GM12878 (cell line): ENCODE results near the gene LMAN2. TPM values are rescaled to one million over a fixed set of nuclear protein-coding genes. Genes with fewer than 3 reads are reported as not detected.

ENCODE experiments used
- ASH2L ChIP-seq: fragments of 300-600, 200-600 bp; sonication (generic); IDR thresholded peaks from 2 replicates; pipeline ENCODE4 v1.6.1; 2017; ENCODE audit warnings: low read depth, mild to moderate bottlenecking, borderline replicate concordance
- BHLHE40 ChIP-seq, 2 experiments: fragments of 450-650 bp in 1 of 2; IDR thresholded peaks; 2 replicates each; pipeline ENCODE4 v1.6.1; 2011 to 2017; ENCODE audit warnings: low read depth in 2 of 2, borderline replicate concordance in 1 of 2, improper control_type of control experiment in 1 of 2, low read length in 1 of 2, mild to moderate bottlenecking in 1 of 2
- CBX5 ChIP-seq: sonication (generic); IDR thresholded peaks from 2 replicates; pipeline ENCODE4 v1.6.1; 2016; ENCODE audit warnings: low read depth, moderate library complexity, mild to moderate bottlenecking, inconsistent platforms
- CREM ChIP-seq: IDR thresholded peaks from 2 replicates; pipeline ENCODE4 v1.6.1; 2014; ENCODE audit warnings: antibody characterized with exemption, low read depth
- FOXK2 ChIP-seq: fragments of 450-650 bp; IDR thresholded peaks from 2 replicates; pipeline ENCODE4 v1.6.1; 2017; ENCODE audit warnings: mild to moderate bottlenecking, moderate library complexity
- FOXM1 ChIP-seq: IDR thresholded peaks from 2 replicates; pipeline ENCODE4 v1.6.1; 2012; ENCODE audit warnings: low read depth, mild to moderate bottlenecking, inconsistent platforms, low read length, moderate library complexity
- HDAC2 ChIP-seq: fragments of 200-600 bp; sonication (generic); IDR thresholded peaks from 2 replicates; pipeline ENCODE4 v1.6.1; 2017
- HDGF ChIP-seq: fragments of 450-650 bp; IDR thresholded peaks from 2 replicates; pipeline ENCODE4 v1.6.1; 2016; ENCODE audit warnings: antibody characterized with exemption
- MYC ChIP-seq: IDR thresholded peaks from 2 replicates; pipeline ENCODE4 v1.6.1; 2011; ENCODE audit warnings: mild to moderate bottlenecking, low read length, moderate library complexity, inconsistent platforms; ENCODE audit not compliant: insufficient read depth, insufficient replicate concordance, insufficient read length, severe bottlenecking
- PML ChIP-seq: IDR thresholded peaks from 2 replicates; pipeline ENCODE4 v1.6.1; 2012; ENCODE audit warnings: low read length, inconsistent platforms
- RCOR1 ChIP-seq: conservative IDR thresholded peaks from 2 replicates; pipeline ENCODE4 v1.6.1; 2012; ENCODE audit warnings: low read depth, low read length, improper control_type of control experiment
- SMAD5 ChIP-seq: IDR thresholded peaks from 2 replicates; pipeline ENCODE4 v1.6.1; 2016; ENCODE audit warnings: antibody characterized with exemption, low read depth
- SMC3 ChIP-seq: IDR thresholded peaks from 2 replicates; pipeline ENCODE4 v1.6.1; 2011; ENCODE audit warnings: low read length, improper control_type of control experiment, borderline replicate concordance
- SREBF1 ChIP-seq: IDR thresholded peaks from 2 replicates; pipeline ENCODE4 v1.6.1; 2012; ENCODE audit warnings: mild to moderate bottlenecking, low read length
- SUPT20H ChIP-seq: IDR thresholded peaks from 2 replicates; pipeline ENCODE4 v1.6.1; 2011; ENCODE audit warnings: low read depth, mild to moderate bottlenecking, low read length, moderate library complexity, borderline replicate concordance; ENCODE audit not compliant: control insufficient read depth
- ZBED1 ChIP-seq: IDR thresholded peaks from 2 replicates; pipeline ENCODE4 v1.6.1; 2016; ENCODE audit warnings: borderline replicate concordance
- ZNF384 ChIP-seq: IDR thresholded peaks from 2 replicates; pipeline ENCODE4 v1.6.1; 2012; ENCODE audit warnings: low read depth, mild to moderate bottlenecking, low read length, improper control_type of control experiment, borderline replicate concordance
- polyA plus RNA-seq, 11 experiments: library from polyadenylated mRNA; depleted of rRNA in 4 of 11; unstranded in 6 of 11; stranded (reverse) in 5 of 11; fragments of >200 nt; fragmentation: Nextera tagmentation in 4 of 11; fragmentation: Illumina TruSeq in 1 of 11; extraction: Ambion mirVana in 4 of 11; extraction: Trizol in 1 of 11; gene quantifications; 1 replicate in 1 of 11; 2 replicates in 10 of 11; pipeline versions ENCODE4 v1.2.1 to v1.2.3, GENCODE V29; 2011 to 2016; ENCODE audit warnings: inconsistent platforms in 2 of 11, missing spikeins in 2 of 11, low read depth in 1 of 11
- total RNA-seq, 4 experiments: library from RNA; depleted of rRNA in 3 of 4; stranded (reverse); fragments of >200 nt in 3 of 4; fragmentation: Illumina TruSeq in 1 of 4; extraction: Trizol in 1 of 4; gene quantifications; 2 replicates each; pipeline versions ENCODE4 v1.2.1 to v1.2.3, GENCODE V29; 2013 to 2021
- TF ChIP-seq, protein P1 (sequence below): fragments of 450-650 bp; formaldehyde crosslinking; IDR thresholded peaks from 2 replicates; pipeline ENCODE4 v1.5.0; 2022; ENCODE audit warnings: mild to moderate bottlenecking, missing genetic modification characterization
- TF ChIP-seq, protein P2 (sequence below): fragments of 450-650 bp; IDR thresholded peaks from 2 replicates; pipeline ENCODE4 v1.6.1; 2017; ENCODE audit warnings: low read depth, mild to moderate bottlenecking, moderate library complexity
- TF ChIP-seq, protein P3 (sequence below): fragments of 450-650 bp; IDR thresholded peaks from 2 replicates; pipeline ENCODE4 v1.6.1; 2017; ENCODE audit warnings: mild to moderate bottlenecking, moderate library complexity

LMAN2 gene
- total and polyA plus RNA-seq, 10 of the 15 experiments (the other 5 are each of a cell fraction or from before 2014, with no cell fraction given) = 2.4 to 264 (median 147) TPM

DNA sequence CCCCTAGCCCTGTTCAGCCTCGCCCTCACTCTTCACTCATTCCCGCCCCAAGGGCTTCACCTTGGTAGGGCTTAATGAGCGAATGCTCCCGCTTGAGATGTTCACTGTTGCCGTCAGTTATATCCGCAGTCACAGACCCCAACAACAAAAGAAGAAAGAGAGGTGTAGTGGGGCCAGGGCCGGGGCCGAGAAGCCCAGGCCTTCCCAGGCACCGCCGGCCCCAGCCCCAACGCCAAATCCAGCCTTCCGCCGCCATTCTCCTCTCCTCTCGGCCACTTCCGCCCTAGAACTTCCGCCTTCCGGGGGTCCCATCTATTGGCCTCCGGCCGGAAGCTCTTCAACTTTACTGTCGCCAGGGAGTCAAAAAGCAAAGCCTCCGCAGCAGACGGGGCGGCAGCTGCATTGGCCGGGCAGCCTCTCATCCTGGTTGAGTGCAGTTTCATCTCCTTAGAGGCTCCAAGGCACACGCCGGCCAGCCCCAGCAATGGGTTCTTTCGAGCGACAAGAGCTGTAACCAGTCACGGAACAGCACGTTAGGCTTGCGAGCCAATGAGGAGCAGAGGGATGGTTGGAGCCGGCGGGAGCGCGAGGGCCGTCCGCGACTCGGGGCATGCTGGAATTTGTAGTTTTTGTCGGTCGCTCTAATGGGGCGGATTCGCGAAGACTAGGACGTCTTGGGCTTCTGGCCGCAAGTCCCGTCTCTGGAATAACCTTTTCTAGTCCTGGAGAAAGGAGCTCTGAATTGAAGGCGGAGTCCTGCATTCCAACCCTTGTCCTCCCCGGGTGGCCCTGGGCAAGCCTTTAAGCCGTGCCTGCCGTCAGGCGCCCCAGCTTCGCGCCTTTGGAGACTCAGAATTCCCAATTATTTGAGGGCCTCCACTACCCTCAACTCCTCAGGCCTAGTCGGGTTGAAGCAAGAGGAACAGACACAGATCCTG lies at the start of gene LMAN2 (continued):
- TF ChIP-seq, protein P1, sequence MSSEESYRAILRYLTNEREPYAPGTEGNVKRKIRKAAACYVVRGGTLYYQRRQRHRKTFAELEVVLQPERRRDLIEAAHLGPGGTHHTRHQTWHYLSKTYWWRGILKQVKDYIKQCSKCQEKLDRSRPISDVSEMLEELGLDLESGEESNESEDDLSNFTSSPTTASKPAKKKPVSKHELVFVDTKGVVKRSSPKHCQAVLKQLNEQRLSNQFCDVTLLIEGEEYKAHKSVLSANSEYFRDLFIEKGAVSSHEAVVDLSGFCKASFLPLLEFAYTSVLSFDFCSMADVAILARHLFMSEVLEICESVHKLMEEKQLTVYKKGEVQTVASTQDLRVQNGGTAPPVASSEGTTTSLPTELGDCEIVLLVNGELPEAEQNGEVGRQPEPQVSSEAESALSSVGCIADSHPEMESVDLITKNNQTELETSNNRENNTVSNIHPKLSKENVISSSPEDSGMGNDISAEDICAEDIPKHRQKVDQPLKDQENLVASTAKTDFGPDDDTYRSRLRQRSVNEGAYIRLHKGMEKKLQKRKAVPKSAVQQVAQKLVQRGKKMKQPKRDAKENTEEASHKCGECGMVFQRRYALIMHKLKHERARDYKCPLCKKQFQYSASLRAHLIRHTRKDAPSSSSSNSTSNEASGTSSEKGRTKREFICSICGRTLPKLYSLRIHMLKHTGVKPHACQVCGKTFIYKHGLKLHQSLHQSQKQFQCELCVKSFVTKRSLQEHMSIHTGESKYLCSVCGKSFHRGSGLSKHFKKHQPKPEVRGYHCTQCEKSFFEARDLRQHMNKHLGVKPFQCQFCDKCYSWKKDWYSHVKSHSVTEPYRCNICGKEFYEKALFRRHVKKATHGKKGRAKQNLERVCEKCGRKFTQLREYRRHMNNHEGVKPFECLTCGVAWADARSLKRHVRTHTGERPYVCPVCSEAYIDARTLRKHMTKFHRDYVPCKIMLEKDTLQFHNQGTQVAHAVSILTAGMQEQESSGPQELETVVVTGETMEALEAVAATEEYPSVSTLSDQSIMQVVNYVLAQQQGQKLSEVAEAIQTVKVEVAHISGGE (CRISPR knock-in tag) = peak; percentile 91
- TF ChIP-seq SUPT20H (no peak), PML (peak; percentile 80; the same call in 1 of the 2 replicates), SMAD5 (peak; percentile 75), BHLHE40 (IDR thresholded peaks at IDR 0.05; ENCODE audit: borderline replicate concordance in 1 of 2, low read depth in 2 of 2, low read length in 1 of 2) (peak; percentile 23 to 64; a peak in 2 of 4 replicates), SREBF1 (peak; percentile 78), SMC3 (no peak), MYC (peak; percentile 58), ZNF384 (0 out of 2 replicates have a peak, but pooled peaks have one; percentile 25), CREM (peak; percentile 76; the same call in 1 of the 2 replicates), HDGF (no peak), FOXM1 (no peak; the same call in 1 of the 2 replicates), CBX5 (no peak), RCOR1 (no peak), ZBED1 (no peak), ASH2L (0 out of 2 replicates have a peak, but pooled peaks have one; percentile 50), HDAC2 (peak; percentile 99), FOXK2 (peak; percentile 56)
- TF ChIP-seq, protein P2, sequence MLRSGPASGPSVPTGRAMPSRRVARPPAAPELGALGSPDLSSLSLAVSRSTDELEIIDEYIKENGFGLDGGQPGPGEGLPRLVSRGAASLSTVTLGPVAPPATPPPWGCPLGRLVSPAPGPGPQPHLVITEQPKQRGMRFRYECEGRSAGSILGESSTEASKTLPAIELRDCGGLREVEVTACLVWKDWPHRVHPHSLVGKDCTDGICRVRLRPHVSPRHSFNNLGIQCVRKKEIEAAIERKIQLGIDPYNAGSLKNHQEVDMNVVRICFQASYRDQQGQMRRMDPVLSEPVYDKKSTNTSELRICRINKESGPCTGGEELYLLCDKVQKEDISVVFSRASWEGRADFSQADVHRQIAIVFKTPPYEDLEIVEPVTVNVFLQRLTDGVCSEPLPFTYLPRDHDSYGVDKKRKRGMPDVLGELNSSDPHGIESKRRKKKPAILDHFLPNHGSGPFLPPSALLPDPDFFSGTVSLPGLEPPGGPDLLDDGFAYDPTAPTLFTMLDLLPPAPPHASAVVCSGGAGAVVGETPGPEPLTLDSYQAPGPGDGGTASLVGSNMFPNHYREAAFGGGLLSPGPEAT = peak; percentile 100
- TF ChIP-seq, protein P3, sequence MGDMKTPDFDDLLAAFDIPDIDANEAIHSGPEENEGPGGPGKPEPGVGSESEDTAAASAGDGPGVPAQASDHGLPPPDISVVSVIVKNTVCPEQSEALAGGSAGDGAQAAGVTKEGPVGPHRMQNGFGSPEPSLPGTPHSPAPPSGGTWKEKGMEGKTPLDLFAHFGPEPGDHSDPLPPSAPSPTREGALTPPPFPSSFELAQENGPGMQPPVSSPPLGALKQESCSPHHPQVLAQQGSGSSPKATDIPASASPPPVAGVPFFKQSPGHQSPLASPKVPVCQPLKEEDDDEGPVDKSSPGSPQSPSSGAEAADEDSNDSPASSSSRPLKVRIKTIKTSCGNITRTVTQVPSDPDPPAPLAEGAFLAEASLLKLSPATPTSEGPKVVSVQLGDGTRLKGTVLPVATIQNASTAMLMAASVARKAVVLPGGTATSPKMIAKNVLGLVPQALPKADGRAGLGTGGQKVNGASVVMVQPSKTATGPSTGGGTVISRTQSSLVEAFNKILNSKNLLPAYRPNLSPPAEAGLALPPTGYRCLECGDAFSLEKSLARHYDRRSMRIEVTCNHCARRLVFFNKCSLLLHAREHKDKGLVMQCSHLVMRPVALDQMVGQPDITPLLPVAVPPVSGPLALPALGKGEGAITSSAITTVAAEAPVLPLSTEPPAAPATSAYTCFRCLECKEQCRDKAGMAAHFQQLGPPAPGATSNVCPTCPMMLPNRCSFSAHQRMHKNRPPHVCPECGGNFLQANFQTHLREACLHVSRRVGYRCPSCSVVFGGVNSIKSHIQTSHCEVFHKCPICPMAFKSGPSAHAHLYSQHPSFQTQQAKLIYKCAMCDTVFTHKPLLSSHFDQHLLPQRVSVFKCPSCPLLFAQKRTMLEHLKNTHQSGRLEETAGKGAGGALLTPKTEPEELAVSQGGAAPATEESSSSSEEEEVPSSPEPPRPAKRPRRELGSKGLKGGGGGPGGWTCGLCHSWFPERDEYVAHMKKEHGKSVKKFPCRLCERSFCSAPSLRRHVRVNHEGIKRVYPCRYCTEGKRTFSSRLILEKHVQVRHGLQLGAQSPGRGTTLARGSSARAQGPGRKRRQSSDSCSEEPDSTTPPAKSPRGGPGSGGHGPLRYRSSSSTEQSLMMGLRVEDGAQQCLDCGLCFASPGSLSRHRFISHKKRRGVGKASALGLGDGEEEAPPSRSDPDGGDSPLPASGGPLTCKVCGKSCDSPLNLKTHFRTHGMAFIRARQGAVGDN = no peak
